Keratinocyte (primary cell): ENCODE measurements around the gene LRP1B. TPM values are rescaled to one million over a fixed set of nuclear protein-coding genes. Genes with fewer than 3 reads are reported as not detected.

ENCODE experiments used
- DNase-seq: peaks from one replicate; pipeline ENCODE4 v3.0.0-alpha.2; 2011; ENCODE audit warnings: low read depth, missing footprints, low spot score
- FAIRE-seq: peaks from 2 replicates; lab custom pipeline; 2011; peaks lifted over from hg19 to GRCh38; lab: Jason Lieb, UNC
- H2AFZ ChIP-seq: 2 replicates; pipeline ENCODE4 v1.6.0; 2012; ENCODE audit warnings: low read length, control low read depth, inconsistent platforms; ENCODE audit not compliant: control insufficient read depth
- H3K27ac ChIP-seq: 2 replicates; pipeline ENCODE4 v1.5.1; 2011; ENCODE audit warnings: low read length; ENCODE audit not compliant: control insufficient read depth, insufficient read depth
- H3K27me3 ChIP-seq: 3 replicates; pipeline ENCODE4 v1.6.0; 2011; ENCODE audit warnings: low read length; ENCODE audit not compliant: control insufficient read depth, insufficient read depth; ENCODE audit errors: extremely low read depth
- H3K36me3 ChIP-seq, 2 experiments: 2 replicates in 1 of 2; 3 replicates in 1 of 2; pipeline ENCODE4 v1.5.1; 2011; ENCODE audit warnings: low read length in 2 of 2, mild to moderate bottlenecking in 1 of 2; ENCODE audit not compliant: control insufficient read depth in 2 of 2, insufficient read depth in 2 of 2; ENCODE audit errors: extremely low read depth in 1 of 2
- H3K4me1 ChIP-seq: 3 replicates; pipeline ENCODE4 v1.5.1; 2011; ENCODE audit warnings: low read length; ENCODE audit not compliant: control insufficient read depth, insufficient read depth; ENCODE audit errors: extremely low read depth
- H3K4me2 ChIP-seq: 3 replicates; pipeline ENCODE4 v1.6.0; 2011; ENCODE audit warnings: low read depth, low read length; ENCODE audit not compliant: control insufficient read depth, insufficient read depth; ENCODE audit errors: extremely low read depth
- H3K4me3 ChIP-seq, 3 experiments: fragments of 200-600 bp in 1 of 3; sonication (generic) in 1 of 3; 2 replicates in 2 of 3; 3 replicates in 1 of 3; pipeline ENCODE4 v1.5.1; 2011 to 2016; ENCODE audit warnings: low read length in 3 of 3, mild to moderate bottlenecking in 3 of 3, control low read depth in 2 of 3, inconsistent platforms in 1 of 3, low read depth in 1 of 3, mixed read lengths in 1 of 3, mixed run types in 1 of 3, moderate library complexity in 1 of 3; ENCODE audit not compliant: control insufficient read depth in 2 of 3, insufficient read depth in 2 of 3; ENCODE audit errors: extremely low read depth in 1 of 3
- H3K79me2 ChIP-seq: 2 replicates; pipeline ENCODE4 v1.6.0; 2012; ENCODE audit warnings: low read length; ENCODE audit not compliant: control insufficient read depth, insufficient read depth
- H3K9ac ChIP-seq: 3 replicates; pipeline ENCODE4 v1.6.0; 2011; ENCODE audit warnings: low read length; ENCODE audit not compliant: control insufficient read depth, insufficient read depth; ENCODE audit errors: extremely low read depth
- H3K9me1 ChIP-seq: 3 replicates; pipeline ENCODE4 v1.6.0; 2011; ENCODE audit warnings: low read length; ENCODE audit not compliant: control insufficient read depth, insufficient read depth; ENCODE audit errors: extremely low read depth
- H3K9me3 ChIP-seq: 2 replicates; pipeline ENCODE4 v1.5.1; 2012; ENCODE audit warnings: low read depth, low read length; ENCODE audit not compliant: control insufficient read depth
- H4K20me1 ChIP-seq: 3 replicates; pipeline ENCODE4 v1.6.0; 2011; ENCODE audit warnings: low read length; ENCODE audit not compliant: control insufficient read depth, insufficient read depth; ENCODE audit errors: extremely low read depth
- EZH2 ChIP-seq: IDR thresholded peaks from one replicate; pipeline ENCODE4 v1.6.1; 2012; ENCODE audit warnings: inconsistent platforms, mild to moderate bottlenecking, low read length, moderate library complexity
- dilution Hi-C: fragments of 300-500 bp; cut with MboI; formaldehyde crosslinking; loops from one replicate; pipeline ENCODE4 v1.7.0; 2020; ENCODE audit warnings: low sequenced_read_pairs; ENCODE audit not compliant: extremely low pct_ligation_motif_present
- polyA plus RNA-seq, 5 experiments: library from polyadenylated mRNA; depleted of rRNA in 3 of 5; stranded (reverse) in 3 of 5; stranded (forward) in 1 of 5; unstranded in 1 of 5; fragments of >200 nt; gene quantifications; 1 replicate in 1 of 5; 2 replicates in 3 of 5; 3 replicates in 1 of 5; pipeline versions ENCODE4 v1.2.1 to v1.2.3, GENCODE V29; 2011 to 2012; ENCODE audit warnings: missing spikeins in 2 of 5, low read depth in 1 of 5, low replicate concordance in 1 of 5
- TF ChIP-seq, protein P1 (sequence below), 3 experiments: IDR thresholded peaks in 1 of 3; conservative IDR thresholded peaks in 1 of 3; optimal IDR thresholded peaks in 1 of 3; 2 replicates in 2 of 3; 3 replicates in 1 of 3; pipeline versions ENCODE3 to v1.5.1; 2011; ENCODE audit warnings: low read length in 3 of 3, mild to moderate bottlenecking in 3 of 3, moderate library complexity in 2 of 3, control low read depth in 1 of 3, inconsistent platforms in 1 of 3; ENCODE audit not compliant: insufficient read depth in 2 of 3; ENCODE audit errors: extremely low read depth in 1 of 3

Gene LRP1B
- polyA plus RNA-seq, 1 donor (not counting 4 experiments of a cell fraction or from before 2014, with no cell fraction given), result not detected

GRCh38 chr2:141582213-141582612 lies 548.6 kb downstream of the LRP1B start:
- FAIRE-seq, result no peak

DNA sequence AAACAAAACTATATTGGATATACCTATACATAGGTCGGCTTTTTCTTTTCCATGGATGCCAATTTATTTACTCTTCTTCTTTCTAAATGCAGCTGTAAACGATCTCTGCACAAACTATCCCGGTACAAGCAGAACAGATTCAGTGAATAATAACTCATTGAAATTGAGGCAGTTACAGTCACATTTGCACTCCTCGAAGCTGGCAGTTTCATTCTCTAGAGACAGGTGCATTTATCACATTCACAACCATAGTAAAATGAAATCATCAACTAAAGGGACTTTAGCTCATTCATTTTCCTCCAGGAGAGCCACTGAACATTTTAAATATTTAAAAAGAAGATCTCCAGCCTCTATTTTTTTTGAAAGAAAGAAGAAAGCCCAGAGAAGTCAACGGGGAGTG lies 551.7 kb downstream of the LRP1B start:
- Histone ChIP-seq H3K9me1 (no peaks in the 10 kb centered on the region), H3K27me3 (no peaks in the 10 kb centered on the region), H3K9me3 (no peaks in the 10 kb centered on the region), H3K9ac (no peak overlapping the region), H3K79me2 (no peaks in the 10 kb centered on the region), H2AFZ (no peak overlapping the region), H3K27ac (no peak overlapping the region), H3K4me3 (no peak overlapping the region), H4K20me1 (no peaks in the 10 kb centered on the region), H3K4me2 (no peak overlapping the region), H3K36me3 (no peaks in the 10 kb centered on the region), H3K4me1 (no peaks in the 10 kb centered on the region)
- FAIRE-seq (no peak), DNase-seq (no peak)
- TF ChIP-seq, protein P1, sequence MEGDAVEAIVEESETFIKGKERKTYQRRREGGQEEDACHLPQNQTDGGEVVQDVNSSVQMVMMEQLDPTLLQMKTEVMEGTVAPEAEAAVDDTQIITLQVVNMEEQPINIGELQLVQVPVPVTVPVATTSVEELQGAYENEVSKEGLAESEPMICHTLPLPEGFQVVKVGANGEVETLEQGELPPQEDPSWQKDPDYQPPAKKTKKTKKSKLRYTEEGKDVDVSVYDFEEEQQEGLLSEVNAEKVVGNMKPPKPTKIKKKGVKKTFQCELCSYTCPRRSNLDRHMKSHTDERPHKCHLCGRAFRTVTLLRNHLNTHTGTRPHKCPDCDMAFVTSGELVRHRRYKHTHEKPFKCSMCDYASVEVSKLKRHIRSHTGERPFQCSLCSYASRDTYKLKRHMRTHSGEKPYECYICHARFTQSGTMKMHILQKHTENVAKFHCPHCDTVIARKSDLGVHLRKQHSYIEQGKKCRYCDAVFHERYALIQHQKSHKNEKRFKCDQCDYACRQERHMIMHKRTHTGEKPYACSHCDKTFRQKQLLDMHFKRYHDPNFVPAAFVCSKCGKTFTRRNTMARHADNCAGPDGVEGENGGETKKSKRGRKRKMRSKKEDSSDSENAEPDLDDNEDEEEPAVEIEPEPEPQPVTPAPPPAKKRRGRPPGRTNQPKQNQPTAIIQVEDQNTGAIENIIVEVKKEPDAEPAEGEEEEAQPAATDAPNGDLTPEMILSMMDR (optimal IDR thresholded peaks at IDR 0.05 in 1 of 3, IDR thresholded peaks at IDR 0.05 in 1 of 3, conservative IDR thresholded peaks at IDR 0.05 in 1 of 3; ENCODE audit: extremely low read depth in 1 of 3, insufficient read depth in 2 of 3, low read length in 3 of 3), result no peak
- TF ChIP-seq EZH2, result no peak
- dilution Hi-C loops, result no loop called here

More at GRCh38 chr2:141582213-141582612, 548.6 kb downstream of the LRP1B start:
- no peak for DNase-seq
- no peak overlapping the region for H3K27ac ChIP-seq
- no peak overlapping the region for H2AFZ ChIP-seq
- no peak for TF ChIP-seq EZH2
- TF ChIP-seq, protein P1 (optimal IDR thresholded peaks at IDR 0.05 in 1 of 3, IDR thresholded peaks at IDR 0.05 in 1 of 3, conservative IDR thresholded peaks at IDR 0.05 in 1 of 3; ENCODE audit: extremely low read depth in 1 of 3, insufficient read depth in 2 of 3, low read length in 3 of 3), result no peak
- no peak overlapping the region for H3K9ac ChIP-seq
- dilution Hi-C loops, result no loop called here
- no peaks in the 10 kb centered on the region for H3K27me3 ChIP-seq
- no peaks in the 10 kb centered on the region for H3K36me3 ChIP-seq
- H3K79me2 ChIP-seq, result no peaks in the 10 kb centered on the region
- no peaks in the 10 kb centered on the region for H3K9me1 ChIP-seq
- no peak overlapping the region for H3K4me3 ChIP-seq
- H3K4me1 ChIP-seq, result no peaks in the 10 kb centered on the region
- H3K4me2 ChIP-seq, result no peak overlapping the region
- no peaks in the 10 kb centered on the region for H4K20me1 ChIP-seq
- no peaks in the 10 kb centered on the region for H3K9me3 ChIP-seq
